Hypothalamus (tissue), 51 donors: Measurements from ENCODE around the gene MMRN2.
"Not testable (repeated sequence)": the region's sequence is repeated elsewhere in the genome, so short reads cannot be mapped to it uniquely, and the experiment has no call there.

Source experiments
- DNase-seq, 51 donors: peaks; one replicate each; lab custom pipeline; 2025; lab: John Stamatoyannopoulos, UW

MMRN2 gene

DNA sequence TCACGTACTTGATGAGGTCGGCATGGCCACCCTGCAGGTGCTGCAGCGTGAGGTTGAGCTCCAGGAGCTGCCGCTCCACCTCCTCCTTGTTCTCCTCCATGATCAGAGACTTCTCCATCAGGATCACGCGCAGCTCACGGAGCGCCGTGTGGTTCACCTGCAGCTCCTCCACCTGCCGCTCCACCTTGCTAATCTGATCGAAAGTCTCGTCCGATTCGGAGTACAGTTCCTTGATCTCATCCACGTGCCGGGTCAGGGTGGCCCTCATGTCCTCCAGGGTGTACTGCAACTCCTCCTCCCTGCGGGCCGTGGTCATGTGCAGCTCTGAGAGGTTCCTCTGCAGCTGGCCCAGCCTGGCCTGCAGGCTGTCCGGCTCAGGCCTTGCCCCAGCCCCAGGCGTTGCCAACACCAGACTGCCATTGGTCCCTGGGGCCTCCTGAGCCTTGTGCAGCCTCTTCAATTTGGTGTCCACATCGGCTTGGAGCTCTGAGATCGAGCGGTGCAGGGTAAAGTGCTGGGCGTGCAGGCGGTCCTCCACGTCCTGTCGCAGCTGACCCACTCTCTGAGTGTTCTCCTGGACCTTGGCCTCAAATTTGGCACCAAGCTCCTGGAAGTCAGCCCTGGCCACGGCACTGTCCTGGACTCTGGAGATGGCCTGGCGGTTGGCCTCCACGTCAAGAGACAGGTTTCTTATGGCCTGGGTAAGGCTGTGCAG lies 13.9 kb downstream of the MMRN2 start:
- no peak for DNase-seq

DNA sequence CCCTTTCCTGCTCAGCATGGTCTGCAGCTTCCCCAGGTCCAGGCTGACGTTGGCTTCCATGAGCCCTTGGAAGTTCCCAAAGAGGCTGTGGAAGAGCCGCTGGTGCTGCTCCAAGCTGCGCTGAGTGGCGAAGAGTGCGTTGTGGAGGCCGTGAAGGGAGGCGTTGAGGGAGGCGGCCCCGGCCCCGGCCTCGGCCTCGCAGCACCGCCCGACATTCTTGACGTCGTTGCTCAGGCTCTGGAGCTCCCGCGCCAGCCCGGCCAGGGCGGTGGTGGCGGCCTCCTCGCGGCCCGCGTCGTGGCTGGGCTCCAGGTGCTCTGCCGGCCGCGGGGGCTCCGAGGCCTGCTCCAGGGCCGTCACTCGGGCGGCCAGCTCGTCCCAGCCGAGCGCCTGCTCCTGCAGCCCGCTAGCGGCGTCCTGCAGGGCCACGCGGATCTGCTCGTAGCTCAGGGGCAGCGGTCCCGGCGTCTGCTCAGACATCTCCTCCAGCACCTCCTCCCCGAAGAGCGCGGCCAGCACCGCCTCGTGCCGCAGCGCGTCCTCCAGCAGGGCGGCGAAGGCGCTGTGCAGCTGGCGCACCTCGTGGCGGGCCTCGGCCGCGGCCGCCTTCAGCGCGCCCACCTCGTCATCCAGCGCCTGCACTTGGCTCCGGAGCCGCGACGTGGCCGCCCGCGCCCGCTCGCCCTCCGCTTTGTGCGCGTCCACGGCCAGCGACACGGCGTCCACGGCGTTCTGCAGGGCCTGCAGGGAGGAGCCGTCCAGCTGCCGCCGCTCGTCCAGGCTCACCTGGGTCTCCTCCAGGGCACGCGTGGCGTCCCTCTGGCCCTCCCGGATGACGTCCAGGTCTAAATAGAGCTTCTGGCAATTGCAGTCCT lies 14.7 kb downstream of the MMRN2 start:
- DNase-seq = no peak

DNA sequence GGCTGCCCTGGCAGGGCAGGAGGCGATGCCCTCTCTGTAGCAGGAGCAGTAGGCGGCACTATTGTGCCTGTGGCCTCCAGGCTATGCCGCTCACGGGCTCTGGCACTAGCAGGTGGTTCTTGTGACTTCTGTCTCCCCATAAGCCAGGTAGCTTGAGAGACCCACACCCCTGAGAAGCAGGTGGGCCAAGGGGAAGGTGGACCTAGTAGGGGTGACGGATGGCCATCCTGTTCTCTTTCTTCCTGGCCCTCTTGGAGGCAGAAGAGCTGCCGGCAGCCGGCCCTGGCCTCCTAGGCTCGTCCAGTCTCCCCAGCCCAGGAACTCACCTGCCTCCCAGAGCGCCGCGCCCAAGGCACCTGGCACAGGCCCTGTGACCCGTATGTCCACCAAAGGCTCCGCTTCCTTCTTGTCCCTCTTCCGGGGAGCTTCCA lies 15.4 kb downstream of the MMRN2 start:
- DNase-seq = no peak

DNA sequence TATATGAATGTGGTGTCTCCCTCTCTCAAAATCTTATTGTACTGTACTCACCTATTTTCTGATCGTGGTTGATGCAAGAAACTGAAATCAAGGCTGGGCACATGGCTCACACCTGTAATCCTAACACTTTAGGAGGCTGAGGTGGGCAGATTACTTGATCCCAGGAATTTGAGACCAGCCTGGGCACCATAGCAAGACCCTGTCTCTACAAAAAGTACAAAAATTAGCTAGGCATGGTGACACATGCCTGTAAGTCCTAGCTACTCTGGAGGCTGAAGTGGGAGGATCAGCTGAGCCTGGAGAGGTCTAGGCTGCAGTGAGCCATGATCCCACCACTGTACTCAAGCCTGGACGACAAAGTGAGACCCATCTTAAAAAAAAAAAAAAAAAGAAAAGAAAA lies 16.0 kb downstream of the MMRN2 start:
- DNase-seq = no peak

DNA sequence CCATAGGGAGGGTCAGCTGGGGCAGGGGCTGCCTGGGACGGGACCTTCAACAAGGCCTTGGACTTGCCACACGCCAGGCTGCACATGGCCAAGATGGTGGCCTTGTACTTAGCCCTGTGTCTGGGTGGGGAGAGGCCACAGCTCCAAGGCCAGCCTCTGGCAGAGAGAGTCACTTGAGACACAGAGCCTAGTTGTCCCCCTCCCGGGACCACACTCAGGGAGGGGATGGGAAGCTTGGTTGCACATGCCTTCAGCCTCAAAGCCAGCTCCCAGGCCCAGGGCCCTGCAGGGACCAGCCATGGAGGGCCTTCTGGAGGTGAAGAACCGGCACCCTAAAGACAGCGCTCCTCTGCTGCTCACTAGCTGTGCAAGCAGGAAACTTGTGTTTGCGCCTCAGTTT lies 16.7 kb downstream of the MMRN2 start:
- DNase-seq = no peak

DNA sequence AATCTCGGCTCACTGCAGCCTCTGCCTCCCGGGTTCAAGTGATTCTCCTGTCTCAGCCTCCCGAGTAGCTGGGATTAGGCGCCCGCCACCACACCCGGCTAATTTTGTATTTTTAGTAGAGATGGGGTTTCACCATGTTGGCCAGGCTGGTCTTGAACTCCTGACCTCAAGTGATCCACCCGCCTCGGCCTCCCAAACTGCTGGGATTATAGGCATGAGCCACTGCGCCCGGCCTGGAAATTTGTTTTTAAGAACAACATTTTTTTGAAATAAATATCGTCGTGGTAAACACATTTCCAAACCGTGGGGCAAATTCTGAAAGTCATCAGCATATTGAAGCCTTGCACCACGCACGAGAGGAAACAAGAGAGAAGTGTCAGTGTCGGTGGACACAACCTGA lies 17.3 kb downstream of the MMRN2 start:
- not testable (repeated sequence) for DNase-seq

DNA sequence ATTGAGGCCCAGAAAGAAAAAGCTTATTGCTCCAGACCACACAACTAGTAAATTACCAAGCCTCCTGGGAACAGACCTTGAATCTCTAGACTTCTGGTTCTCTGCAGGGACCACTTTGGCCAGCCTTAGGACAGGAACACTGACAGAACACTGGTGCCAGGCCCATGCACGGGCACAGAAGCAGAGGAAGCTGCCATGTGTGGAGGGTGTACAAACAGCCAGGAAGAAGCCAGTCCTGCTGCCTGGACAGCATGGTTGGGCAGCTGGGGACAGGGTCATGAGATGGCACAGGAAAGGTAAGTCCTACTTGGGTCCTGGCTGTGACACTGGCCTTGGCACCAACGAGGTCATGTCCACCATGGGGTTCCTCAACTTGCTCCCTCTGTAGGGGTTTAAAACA lies 19.2 kb downstream of the MMRN2 start:
- no peak for DNase-seq

DNA sequence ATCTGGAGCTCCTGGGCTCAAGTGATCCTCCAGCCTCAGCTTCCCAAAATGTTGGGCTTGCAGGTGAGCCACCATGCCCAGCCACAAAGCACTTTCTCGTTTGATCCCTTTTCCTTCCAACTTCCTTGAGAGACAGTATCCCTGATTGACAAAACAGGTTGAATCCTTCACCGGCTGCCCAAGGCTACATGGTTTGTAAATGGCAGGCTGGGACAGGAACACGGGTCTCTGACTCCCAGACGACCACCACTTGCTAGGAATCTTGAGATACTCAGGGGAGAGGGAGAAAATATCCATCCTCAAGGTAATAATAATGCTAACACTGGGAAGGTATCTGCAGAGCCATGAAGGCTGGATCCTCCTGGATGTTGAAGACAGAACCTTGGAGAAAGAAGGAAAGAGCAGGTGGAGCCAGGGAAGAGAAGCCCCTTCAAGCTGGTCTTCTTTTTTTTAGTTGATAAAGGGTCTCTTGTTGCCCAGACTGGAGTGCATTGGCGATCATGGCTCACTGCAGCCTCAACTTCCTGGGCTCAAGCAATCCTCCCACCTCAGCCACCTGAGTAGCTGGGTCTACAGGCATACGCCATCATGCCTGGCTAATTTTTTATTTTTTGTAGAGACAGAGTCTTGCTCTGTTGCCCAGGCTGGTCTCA lies 19.8 kb downstream of the MMRN2 start:
- no peak for DNase-seq

DNA sequence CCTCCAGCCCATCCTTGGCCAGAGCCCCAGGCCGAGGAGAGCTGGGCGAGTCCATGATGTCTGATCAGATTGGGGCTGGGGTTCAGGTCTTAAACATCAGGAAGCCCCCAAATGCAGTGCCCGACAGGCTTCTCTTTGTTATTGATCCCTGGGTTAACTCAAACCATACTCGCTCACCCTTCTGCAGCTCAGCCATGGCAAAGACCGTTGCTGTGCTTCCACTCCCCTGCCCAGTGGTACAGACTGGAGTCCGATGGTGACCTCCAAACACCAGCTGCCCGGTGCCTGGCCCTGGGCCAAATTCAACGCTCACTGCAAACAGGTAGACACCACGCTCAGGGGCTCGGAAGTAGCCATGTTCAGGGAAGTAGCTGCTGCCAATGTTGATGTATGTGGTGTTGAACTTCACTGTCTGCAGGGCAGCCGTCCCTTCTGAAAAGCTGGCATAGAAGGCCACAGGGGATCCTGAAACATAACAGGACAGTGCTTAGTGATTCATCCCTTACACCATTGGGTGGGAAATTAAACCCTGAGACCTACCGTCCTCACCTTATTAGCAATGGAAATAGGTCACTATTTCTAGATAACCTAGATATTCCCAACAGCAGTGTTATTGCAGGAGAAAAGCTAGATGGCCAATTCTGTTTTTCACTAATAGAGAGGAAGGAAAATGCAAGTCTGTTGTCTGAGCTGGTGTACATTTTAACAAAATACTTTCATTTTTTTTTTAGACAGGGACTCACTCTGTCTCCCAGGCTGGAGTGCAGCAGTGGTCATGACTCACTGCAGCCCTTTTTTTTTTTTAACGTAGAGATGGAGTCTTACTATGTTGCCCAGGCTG lies 20.5 kb downstream of the MMRN2 start:
- no peak for DNase-seq

DNA sequence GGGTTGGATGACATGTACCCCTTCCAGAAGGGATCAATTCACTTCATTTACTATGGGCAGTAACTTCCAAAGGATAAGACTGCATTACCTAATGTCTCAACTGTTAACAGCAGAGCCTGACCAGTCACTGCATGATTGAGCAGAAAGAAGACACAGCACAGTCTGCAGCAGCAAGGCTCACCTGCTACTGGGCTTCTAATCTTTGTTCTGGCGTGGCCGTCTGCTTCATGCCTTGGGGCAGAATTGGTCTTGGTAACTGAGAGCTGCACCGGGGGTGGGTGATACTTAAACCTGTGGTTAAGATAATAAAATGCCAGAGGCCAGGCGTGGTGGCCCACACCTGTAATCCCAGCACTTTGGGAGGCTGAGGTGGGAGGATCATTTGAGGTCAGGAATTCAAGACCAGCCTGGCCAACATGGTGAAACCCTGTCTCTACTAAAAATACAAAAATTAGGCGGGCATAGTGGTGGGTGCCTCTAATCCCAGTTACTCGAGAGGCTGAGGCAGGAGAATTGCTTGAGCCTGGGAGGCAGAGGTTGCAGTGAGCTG lies 23.2 kb downstream of the MMRN2 start:
- not testable (repeated sequence) for DNase-seq

DNA sequence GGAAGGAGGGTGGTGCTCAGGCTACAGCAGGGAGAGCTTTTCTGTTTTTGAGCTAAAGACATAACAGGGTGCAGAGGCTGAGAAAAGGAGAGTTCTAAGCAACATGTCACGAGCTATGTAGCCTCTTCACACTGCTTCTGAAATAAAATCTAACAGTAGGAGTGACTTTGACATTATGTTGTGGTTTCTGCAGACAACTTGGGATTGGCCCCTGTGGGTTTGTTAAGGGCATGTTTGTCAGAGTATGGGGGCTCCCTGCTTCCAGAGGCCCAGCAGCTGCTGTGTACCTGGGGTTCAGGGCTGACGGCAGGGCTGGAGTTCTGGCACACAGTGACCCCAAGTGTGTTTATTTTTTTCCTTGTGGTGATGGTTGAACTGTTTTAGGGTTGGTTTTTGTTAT lies 24.7 kb downstream of the MMRN2 start:
- no peak for DNase-seq

DNA sequence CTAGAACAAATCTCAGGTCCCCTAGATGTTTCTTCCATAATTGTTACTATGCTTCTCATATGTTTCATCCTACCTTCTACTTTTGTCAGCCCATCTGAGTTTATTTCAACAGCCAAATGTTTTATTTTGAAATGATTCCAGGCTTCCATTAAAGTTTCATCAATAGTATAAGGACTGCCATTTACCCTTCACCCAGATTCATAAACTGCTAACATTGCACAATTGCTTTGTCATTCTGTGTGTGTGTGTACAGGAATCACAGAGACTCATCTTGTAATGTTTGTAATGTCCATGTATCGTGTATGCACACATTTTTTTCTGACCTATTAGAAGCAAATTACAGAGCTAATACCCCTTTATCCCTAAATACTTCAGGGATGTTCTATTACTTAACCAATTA lies 25.5 kb downstream of the MMRN2 start:
- no peak for DNase-seq

DNA sequence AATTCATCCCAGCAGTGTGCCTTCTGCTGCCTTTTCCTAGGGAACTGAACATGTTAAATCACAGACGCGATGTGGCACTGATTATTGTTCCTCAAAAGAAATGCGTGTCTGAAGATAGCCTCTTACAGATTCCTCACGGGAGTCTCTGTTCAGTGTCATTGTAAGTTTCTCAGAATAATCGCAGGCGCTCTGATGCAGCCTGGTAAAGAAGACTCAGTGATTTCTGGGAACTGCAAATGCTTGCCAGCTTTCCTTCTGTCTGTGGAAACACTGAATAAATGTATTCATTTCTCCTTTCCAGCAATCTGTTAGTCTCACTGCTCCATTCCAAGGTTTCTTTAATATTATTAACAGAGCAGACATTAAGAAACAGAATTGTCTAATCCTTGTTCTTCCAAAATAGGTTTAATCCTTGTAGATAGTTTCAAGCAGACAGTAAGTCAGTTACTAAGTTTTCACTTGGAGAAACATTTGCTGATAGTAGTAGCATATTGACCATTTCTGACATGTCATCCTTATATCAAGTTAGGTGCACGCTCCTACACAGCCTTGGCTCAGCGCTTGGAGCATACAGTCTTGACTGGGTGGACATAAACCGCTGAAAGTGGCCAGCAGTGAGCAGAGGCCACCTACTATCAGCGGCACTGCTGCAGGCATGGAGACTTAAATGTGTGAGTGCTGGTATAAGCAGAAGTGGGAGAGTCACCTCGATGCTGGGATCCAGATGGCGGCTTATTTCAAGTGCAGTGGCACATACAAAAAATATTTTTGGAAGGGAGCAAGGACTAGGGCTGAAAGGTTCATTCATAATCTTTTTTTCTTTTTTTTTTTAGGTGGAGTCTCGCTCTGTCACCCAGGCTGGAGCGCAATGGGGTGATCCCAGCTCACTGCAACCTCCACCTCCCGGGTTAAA lies 27.7 kb downstream of the MMRN2 start:
- DNase-seq = peak in 3 of 51 donors; percentile 15 to 21 (median 19)

DNA sequence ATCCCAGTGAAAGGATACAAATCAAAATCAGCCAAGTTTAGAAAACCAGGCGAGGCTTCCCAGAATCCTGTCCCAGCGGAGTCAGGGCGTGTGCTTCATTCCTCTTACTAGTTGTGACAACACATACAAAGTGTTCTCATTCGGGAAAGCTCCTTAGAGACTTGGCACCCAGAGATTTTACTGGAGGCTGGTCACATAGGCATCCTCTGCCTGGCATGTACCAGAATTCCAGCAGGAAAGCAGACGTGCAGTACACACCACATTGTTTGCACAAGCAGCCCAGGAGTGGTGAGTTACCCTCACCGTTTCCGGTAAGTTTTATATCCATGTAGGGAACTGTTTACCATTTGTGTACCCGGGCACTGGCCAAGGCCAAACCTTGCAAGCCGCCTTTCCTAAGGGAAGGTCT lies 34.9 kb downstream of the MMRN2 start:
- DNase-seq = no peak

DNA sequence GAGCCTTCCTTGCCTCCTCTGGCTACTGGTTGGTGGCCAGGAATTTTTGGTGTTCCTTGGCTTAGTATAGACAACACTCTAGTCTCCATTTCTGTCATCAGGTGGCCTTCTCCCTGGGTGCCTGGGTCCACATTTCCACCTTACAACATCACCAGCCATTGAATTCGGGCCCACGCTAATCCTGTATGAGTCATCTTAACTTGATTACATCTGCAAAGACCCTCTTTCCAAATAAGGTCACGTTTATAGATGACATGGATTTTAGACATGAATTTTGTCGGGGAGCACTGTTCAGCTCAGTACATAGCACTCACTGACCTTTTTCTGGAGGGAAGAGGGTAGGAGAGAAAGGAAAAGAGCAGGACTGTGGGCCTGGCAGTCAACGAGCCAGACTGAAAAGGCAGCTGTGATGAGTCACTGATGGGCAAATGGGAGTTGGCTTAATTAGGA lies 39.4 kb downstream of the MMRN2 start:
- DNase-seq = no peak

DNA sequence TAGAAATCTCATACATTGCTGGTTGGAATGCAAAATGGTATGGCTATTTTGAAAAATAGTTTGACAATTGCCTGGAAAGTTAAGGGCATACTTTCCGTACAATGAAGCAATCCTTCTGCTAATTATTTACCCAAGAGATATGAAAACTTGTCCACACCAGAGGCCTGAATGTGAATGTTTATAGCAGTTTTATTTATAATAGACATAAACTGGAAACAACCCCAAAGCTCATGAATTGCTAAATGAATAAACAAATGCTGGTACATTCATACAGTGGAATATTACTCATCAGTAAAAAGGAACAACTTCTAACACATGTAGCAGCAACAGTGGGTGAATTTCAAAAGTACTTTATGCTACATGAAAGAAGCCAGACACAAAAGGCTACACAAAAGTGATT lies 42.7 kb downstream of the MMRN2 start:
- no peak for DNase-seq

DNA sequence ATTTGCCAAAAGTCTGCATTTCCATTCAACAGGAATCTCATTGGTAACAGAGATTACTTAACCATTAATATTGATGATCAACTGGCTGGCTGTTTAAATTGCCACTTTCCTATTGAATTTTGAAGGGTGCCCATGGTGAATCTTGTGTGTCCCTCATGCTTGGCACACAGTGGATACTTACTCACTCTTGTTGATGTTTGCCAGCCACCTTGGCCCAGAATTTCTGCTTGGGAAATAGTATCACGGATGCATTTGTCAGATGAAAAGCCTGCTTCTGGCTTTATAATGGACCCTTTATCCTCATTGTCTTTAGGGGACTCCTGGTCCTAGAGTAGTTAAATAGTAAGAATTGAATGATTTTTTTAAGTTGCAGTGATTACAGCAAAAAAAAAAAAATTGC lies 52.0 kb downstream of the MMRN2 start:
- peak in 4 of 51 donors; percentile 1 to 28 (median 15) for DNase-seq

DNA sequence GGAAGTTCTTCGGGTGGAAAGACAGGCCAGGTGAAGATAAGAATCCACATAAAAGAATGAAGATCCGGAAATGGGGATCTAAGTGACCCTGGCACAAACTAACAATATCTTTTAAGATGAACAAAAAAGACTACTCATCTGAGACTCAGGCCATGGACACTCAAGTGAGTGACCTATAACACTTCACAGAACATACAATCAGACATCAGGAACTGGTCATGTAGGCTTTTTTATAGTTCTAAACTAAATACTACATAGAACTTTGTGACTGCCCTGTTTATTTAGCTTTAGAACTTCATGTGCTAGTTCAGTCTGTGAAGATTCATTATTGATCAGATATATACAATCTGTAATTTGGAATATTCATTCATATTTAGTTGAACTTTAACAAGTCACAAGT lies 52.8 kb downstream of the MMRN2 start:
- no peak for DNase-seq

DNA sequence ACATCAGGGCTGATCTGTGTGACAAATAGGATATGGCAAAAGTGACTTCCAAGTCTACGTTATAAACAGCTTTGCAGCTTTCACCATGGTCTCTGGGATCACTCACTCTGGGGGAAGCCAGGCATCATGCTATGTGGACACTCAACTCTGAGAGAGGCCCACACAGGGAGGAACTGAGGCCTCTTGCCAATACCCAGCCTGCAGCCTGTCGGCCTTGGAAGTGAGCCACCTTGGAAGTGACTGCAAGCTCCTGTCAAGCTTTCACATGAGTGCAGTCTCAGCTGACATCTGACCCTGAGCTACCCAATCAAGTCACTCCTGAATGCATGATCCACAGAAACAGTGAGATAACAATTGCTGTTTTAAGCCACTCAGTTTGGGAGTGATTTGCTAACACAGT lies 56.5 kb downstream of the MMRN2 start:
- DNase-seq = peak in 43 of 51 donors; percentile 3 to 74 (median 36)
